ENCODE data around the gene OPN5.

DNA sequence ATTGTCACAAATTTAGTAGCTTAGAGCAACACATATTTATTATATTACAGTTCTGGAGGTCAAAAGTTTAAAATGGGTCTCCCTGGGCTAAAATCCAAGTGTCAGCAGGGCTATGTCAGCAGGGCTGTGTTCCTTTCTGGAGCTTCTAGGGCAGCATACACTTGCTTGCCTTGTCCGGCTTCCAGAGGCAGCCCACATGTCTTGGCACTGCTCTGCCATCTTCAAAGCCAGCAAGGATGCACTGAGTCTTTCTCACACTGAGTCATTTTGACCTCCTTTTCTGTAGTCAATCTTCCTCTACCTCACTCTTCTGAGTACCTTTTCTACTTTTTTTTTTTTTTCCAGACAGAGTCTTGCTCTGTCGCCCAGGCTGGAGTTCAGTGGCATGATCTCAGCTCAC, 44.4 kb upstream of the OPN5 start:
- TF ChIP-seq, protein P1, sequence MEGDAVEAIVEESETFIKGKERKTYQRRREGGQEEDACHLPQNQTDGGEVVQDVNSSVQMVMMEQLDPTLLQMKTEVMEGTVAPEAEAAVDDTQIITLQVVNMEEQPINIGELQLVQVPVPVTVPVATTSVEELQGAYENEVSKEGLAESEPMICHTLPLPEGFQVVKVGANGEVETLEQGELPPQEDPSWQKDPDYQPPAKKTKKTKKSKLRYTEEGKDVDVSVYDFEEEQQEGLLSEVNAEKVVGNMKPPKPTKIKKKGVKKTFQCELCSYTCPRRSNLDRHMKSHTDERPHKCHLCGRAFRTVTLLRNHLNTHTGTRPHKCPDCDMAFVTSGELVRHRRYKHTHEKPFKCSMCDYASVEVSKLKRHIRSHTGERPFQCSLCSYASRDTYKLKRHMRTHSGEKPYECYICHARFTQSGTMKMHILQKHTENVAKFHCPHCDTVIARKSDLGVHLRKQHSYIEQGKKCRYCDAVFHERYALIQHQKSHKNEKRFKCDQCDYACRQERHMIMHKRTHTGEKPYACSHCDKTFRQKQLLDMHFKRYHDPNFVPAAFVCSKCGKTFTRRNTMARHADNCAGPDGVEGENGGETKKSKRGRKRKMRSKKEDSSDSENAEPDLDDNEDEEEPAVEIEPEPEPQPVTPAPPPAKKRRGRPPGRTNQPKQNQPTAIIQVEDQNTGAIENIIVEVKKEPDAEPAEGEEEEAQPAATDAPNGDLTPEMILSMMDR (IDR thresholded peaks at IDR 0.05): no peak
- no peak for TF ChIP-seq POLR2A (IDR thresholded peaks at IDR 0.05)

Data from adrenal gland (tissue), 5 donors.